A549 (cell line): ENCODE data around the gene BORCS6. TPM values are rescaled to one million over a fixed set of nuclear protein-coding genes. Genes with fewer than 3 reads are reported as not detected.

Experiments used
- ATAC-seq, 2 experiments: fragments of 200-7000 bp in 1 of 2; fragments of >200 bp in 1 of 2; cut with Nextera tagmentation in 1 of 2; cut with Tn5 transposase in 1 of 2; 3 replicates each; pipeline versions ENCODE4 v1.8.0 to v1.9.1; 2018 to 2020; ENCODE audit warnings: mild to moderate bottlenecking in 1 of 2, moderate library complexity in 1 of 2
- CTCF ChIA-PET: fragments of 300-600 bp; sonication (Branson Sonifier 250); formaldehyde crosslinking; extraction: SDS; loops from one replicate; lab custom pipeline; 2021; ENCODE audit warnings: antibody characterized with exemption, inconsistent platforms; lab: Yijun Ruan, JAX
- POLR2A ChIA-PET: fragments of 350-600 bp; formaldehyde crosslinking; extraction: SDS; loops from one replicate; lab custom pipeline; 2021; ENCODE audit warnings: antibody characterized with exemption, inconsistent platforms; lab: Yijun Ruan, JAX
- DNase-seq, 2 experiments: peaks; one replicate each; pipeline versions ENCODE4 v3.0.0 to v3.0.0-alpha.2; 2011 to 2016; ENCODE audit warnings: low read depth in 1 of 2, low spot score in 1 of 2
- FAIRE-seq: peaks from 2 replicates; lab custom pipeline; 2011; peaks lifted over from hg19 to GRCh38; lab: Jason Lieb, UNC
- H3K27ac ChIP-seq, 2 experiments: fragments of >200 bp; sonication (Bioruptor Twin); formaldehyde crosslinking; 3 replicates each; pipeline ENCODE4 v1.5.1; 2016 to 2017
- H3K4me1 ChIP-seq: fragments of >200 bp; sonication (Bioruptor Twin); formaldehyde crosslinking; 3 replicates; pipeline ENCODE4 v1.6.1; 2016
- H3K4me2 ChIP-seq: fragments of >200 bp; sonication (Bioruptor Twin); formaldehyde crosslinking; 3 replicates; pipeline ENCODE4 v1.6.1; 2016
- H3K4me3 ChIP-seq: fragments of >200 bp; sonication (Bioruptor Twin); formaldehyde crosslinking; 3 replicates; pipeline ENCODE4 v1.5.1; 2016
- H3K9me3 ChIP-seq: fragments of >200 bp; sonication (Bioruptor Twin); formaldehyde crosslinking; 3 replicates; pipeline ENCODE4 v1.6.1; 2016
- CBX8 ChIP-seq: fragments of 200-600 bp; sonication (generic); IDR thresholded peaks from 2 replicates; pipeline ENCODE4 v1.6.1; 2016
- CEBPB ChIP-seq, 2 experiments: fragments of >200 bp in 1 of 2; sonication (Bioruptor Twin) in 1 of 2; formaldehyde crosslinking in 1 of 2; IDR thresholded peaks; 2 replicates each; pipeline ENCODE4 v1.6.1; 2012 to 2016
- EHMT2 ChIP-seq: fragments of 200-600 bp; sonication (generic); IDR thresholded peaks from 2 replicates; pipeline ENCODE4 v1.6.1; 2016; ENCODE audit warnings: antibody characterized with exemption, low read depth, mild to moderate bottlenecking, moderate library complexity
- EP300 ChIP-seq, 2 experiments: fragments of >200 bp; sonication (Bioruptor Twin); formaldehyde crosslinking; IDR thresholded peaks; 2 replicates in 1 of 2; 3 replicates in 1 of 2; pipeline ENCODE4 v1.6.1; 2016 to 2017
- ESRRA ChIP-seq: fragments of 150-350 bp; IDR thresholded peaks from 2 replicates; pipeline ENCODE4 v1.6.1; 2014; ENCODE audit warnings: mild to moderate bottlenecking, low read length, borderline replicate concordance
- FOSL2 ChIP-seq, 2 experiments: fragments of 450-650 bp in 1 of 2; fragments of >200 bp in 1 of 2; sonication (Bioruptor Twin) in 1 of 2; formaldehyde crosslinking; IDR thresholded peaks; 2 replicates each; pipeline versions ENCODE4 v1.5.0 to v1.6.1; 2016 to 2020; ENCODE audit warnings: mild to moderate bottlenecking in 1 of 2, moderate library complexity in 1 of 2
- FOXS1 ChIP-seq: fragments of 250-450 bp; sonication (Bioruptor Pico); IDR thresholded peaks from 2 replicates; pipeline ENCODE4 v1.5.0; 2020; ENCODE audit warnings: mild to moderate bottlenecking, moderate library complexity
- GATA3 ChIP-seq: IDR thresholded peaks from 2 replicates; pipeline ENCODE4 v1.6.1; 2012; ENCODE audit warnings: borderline replicate concordance
- HDAC2 ChIP-seq: fragments of 200-600 bp; sonication (generic); IDR thresholded peaks from 2 replicates; pipeline ENCODE4 v1.6.1; 2016
- HEYL ChIP-seq: fragments of 250-450 bp; sonication (Bioruptor Pico); IDR thresholded peaks from 2 replicates; pipeline ENCODE4 v1.8.0; 2021; ENCODE audit warnings: mild to moderate bottlenecking, moderate library complexity
- HOXB13 ChIP-seq: fragments of 250-450 bp; sonication (Bioruptor Pico); IDR thresholded peaks from 2 replicates; pipeline ENCODE4 v1.5.0; 2020; ENCODE audit warnings: low read depth, mild to moderate bottlenecking, moderate library complexity
- KDM5A ChIP-seq: fragments of 200-600 bp; sonication (generic); IDR thresholded peaks from 2 replicates; pipeline ENCODE4 v1.6.1; 2016; ENCODE audit warnings: antibody characterized with exemption, mild to moderate bottlenecking
- MAZ ChIP-seq: fragments of 150-350 bp; IDR thresholded peaks from 2 replicates; pipeline ENCODE4 v1.6.1; 2014; ENCODE audit warnings: antibody characterized with exemption, low read depth, low read length, borderline replicate concordance
- NFE2L2 ChIP-seq: fragments of 150-350 bp; conservative IDR thresholded peaks from 2 replicates; pipeline ENCODE4 v1.6.1; 2014; ENCODE audit warnings: low read length
- NPAS2 ChIP-seq: fragments of 250-450 bp; sonication (Bioruptor Pico); IDR thresholded peaks from 2 replicates; pipeline ENCODE4 v1.8.0; 2022; ENCODE audit warnings: mild to moderate bottlenecking, moderate library complexity, borderline replicate concordance
- RAD21 ChIP-seq, 2 experiments: fragments of >200 bp in 1 of 2; sonication (Bioruptor Twin) in 1 of 2; formaldehyde crosslinking in 1 of 2; IDR thresholded peaks in 1 of 2; conservative IDR thresholded peaks in 1 of 2; 2 replicates in 1 of 2; 3 replicates in 1 of 2; pipeline ENCODE4 v1.6.1; 2012 to 2018; ENCODE audit warnings: inconsistent platforms in 1 of 2
- RARB ChIP-seq: fragments of 250-450 bp; sonication (Bioruptor Pico); IDR thresholded peaks from 2 replicates; pipeline ENCODE4 v1.8.0; 2021; ENCODE audit warnings: mild to moderate bottlenecking, moderate library complexity
- RCOR1 ChIP-seq: fragments of 150-350 bp; IDR thresholded peaks from 2 replicates; pipeline ENCODE4 v1.6.1; 2014; ENCODE audit warnings: antibody characterized with exemption, low read length, low read depth
- RNF2 ChIP-seq: fragments of 200-600 bp; sonication (generic); IDR thresholded peaks from 2 replicates; pipeline ENCODE4 v1.6.1; 2016; ENCODE audit warnings: low read depth, mild to moderate bottlenecking, antibody characterized with exemption, moderate library complexity, borderline replicate concordance
- SMC3 ChIP-seq: fragments of >200 bp; sonication (Bioruptor Twin); formaldehyde crosslinking; IDR thresholded peaks from 3 replicates; pipeline ENCODE4 v1.6.1; 2018; ENCODE audit warnings: inconsistent platforms
- ZNF302 ChIP-seq: fragments of 250-450 bp; sonication (Bioruptor Pico); IDR thresholded peaks from 2 replicates; pipeline ENCODE4 v1.9.0; 2021; ENCODE audit warnings: inconsistent platforms, mild to moderate bottlenecking, moderate library complexity
- ZSCAN20 ChIP-seq: fragments of 250-450 bp; sonication (Bioruptor Pico); IDR thresholded peaks from 2 replicates; pipeline ENCODE4 v1.8.0; 2022; ENCODE audit warnings: mild to moderate bottlenecking, moderate library complexity
- WGBS: methylation state at CpG from one replicate; pipeline ENCODE4 v1.1.6; 2017; ENCODE audit errors: missing lambda C conversion rate; 5-methylcytosine and 5-hydroxymethylcytosine counted together
- polyA plus RNA-seq, 4 experiments: library from polyadenylated mRNA; depleted of rRNA in 3 of 4; stranded (reverse); fragments of >200 nt; fragmentation: RNase III in 1 of 4; extraction: RNeasy Plus Mini Kit Qiagen cat#74134 plus additional on column Dnase treatment in 1 of 4; gene quantifications; 2 replicates in 3 of 4; 3 replicates in 1 of 4; pipeline ENCODE4 v1.2.3, GENCODE V29; 2011 to 2017
- TF ChIP-seq, protein P1 (sequence below): fragments of 150-350 bp; IDR thresholded peaks from 2 replicates; pipeline ENCODE4 v1.6.1; 2014; ENCODE audit warnings: low read depth, mild to moderate bottlenecking, low read length
- TF ChIP-seq, protein P2 (sequence below): fragments of >200 bp; sonication (Bioruptor Twin); formaldehyde crosslinking; IDR thresholded peaks from 2 replicates; pipeline ENCODE4 v1.6.1; 2016
- TF ChIP-seq, protein P3 (sequence below): IDR thresholded peaks from 2 replicates; pipeline ENCODE4 v1.6.1; 2012
- TF ChIP-seq, protein P4 (sequence below): fragments of 450-650 bp; IDR thresholded peaks from 2 replicates; pipeline ENCODE4 v1.6.1; 2014; ENCODE audit warnings: antibody characterized with exemption

The BORCS6 gene
- polyA plus RNA-seq, 2 of the 4 experiments (the other 2 are of a cell fraction): 3.0 to 6.6 TPM

DNA sequence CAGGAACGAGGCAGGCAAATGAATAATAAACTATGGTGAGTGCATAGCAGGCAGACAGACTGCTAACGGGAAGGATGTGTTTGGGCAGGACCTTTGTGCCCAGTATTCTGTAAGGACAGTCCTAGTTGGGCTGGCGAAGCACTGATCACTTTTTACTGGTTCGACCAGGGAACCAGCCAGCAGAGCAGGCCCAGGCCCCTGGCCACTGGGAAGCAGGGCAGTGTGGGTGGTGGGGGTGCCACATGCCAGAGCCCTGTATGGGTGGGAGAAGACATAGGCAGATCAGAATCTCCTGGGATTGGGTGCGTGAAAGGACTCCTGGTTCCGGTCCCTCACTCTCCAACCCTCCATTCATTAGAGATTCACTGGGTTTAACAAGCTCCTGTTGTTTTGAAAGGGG, 23.2 kb downstream of the BORCS6 start:
- peaks cover 20% of the 10 kb centered on the region for H3K4me1 ChIP-seq

DNA sequence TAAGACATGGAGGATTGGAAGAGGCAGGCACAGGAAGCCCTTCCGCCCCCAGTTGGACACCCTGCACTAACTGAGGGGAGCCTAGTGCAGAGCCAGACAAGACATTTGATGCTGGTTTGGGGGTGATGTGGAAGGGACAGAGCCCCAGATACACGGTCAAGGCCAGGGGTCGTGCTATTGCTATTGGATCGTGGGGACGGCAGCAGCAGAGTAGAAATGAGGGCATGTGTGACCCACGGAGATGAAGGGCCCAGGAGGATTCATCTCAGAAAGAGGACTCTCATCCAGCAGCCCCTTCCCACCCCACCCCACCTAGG, 25.2 kb downstream of the BORCS6 start:
- TF ChIP-seq HOXB13 (CRISPR knock-in tag): no peak
- no peak for TF ChIP-seq RCOR1
- TF ChIP-seq, protein P1, sequence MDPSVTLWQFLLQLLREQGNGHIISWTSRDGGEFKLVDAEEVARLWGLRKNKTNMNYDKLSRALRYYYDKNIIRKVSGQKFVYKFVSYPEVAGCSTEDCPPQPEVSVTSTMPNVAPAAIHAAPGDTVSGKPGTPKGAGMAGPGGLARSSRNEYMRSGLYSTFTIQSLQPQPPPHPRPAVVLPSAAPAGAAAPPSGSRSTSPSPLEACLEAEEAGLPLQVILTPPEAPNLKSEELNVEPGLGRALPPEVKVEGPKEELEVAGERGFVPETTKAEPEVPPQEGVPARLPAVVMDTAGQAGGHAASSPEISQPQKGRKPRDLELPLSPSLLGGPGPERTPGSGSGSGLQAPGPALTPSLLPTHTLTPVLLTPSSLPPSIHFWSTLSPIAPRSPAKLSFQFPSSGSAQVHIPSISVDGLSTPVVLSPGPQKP: no peak
- TF ChIP-seq ESRRA: no peak
- no peak for TF ChIP-seq HEYL (CRISPR knock-in tag)
- TF ChIP-seq ZNF302 (CRISPR knock-in tag): no peak
- no peak for TF ChIP-seq FOXS1 (CRISPR knock-in tag)
- no peak for TF ChIP-seq RARB (CRISPR knock-in tag)
- TF ChIP-seq, protein P2, sequence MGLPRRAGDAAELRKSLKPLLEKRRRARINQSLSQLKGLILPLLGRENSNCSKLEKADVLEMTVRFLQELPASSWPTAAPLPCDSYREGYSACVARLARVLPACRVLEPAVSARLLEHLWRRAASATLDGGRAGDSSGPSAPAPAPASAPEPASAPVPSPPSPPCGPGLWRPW: no peak
- TF ChIP-seq, protein P3, sequence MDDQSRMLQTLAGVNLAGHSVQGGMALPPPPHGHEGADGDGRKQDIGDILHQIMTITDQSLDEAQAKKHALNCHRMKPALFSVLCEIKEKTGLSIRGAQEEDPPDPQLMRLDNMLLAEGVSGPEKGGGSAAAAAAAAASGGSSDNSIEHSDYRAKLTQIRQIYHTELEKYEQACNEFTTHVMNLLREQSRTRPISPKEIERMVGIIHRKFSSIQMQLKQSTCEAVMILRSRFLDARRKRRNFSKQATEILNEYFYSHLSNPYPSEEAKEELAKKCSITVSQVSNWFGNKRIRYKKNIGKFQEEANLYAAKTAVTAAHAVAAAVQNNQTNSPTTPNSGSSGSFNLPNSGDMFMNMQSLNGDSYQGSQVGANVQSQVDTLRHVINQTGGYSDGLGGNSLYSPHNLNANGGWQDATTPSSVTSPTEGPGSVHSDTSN: no peak
- no peak for TF ChIP-seq EHMT2
- no peak for TF ChIP-seq ZSCAN20 (CRISPR knock-in tag)
- TF ChIP-seq, protein P4, sequence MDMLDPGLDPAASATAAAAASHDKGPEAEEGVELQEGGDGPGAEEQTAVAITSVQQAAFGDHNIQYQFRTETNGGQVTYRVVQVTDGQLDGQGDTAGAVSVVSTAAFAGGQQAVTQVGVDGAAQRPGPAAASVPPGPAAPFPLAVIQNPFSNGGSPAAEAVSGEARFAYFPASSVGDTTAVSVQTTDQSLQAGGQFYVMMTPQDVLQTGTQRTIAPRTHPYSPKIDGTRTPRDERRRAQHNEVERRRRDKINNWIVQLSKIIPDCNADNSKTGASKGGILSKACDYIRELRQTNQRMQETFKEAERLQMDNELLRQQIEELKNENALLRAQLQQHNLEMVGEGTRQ: no peak
- TF ChIP-seq CEBPB (IDR thresholded peaks at IDR 0.05): no peak
- TF ChIP-seq RAD21 (conservative IDR thresholded peaks at IDR 0.05 in 1 of 2, IDR thresholded peaks at IDR 0.05 in 1 of 2): no peak
- TF ChIP-seq HDAC2: no peak
- DNase-seq: no peak
- CTCF ChIA-PET: interaction anchor here (0.8 to 7.5 kb wide), 5 partner anchors 9 to 91 kb away, joined by 3 to 116 read pairs (median 6); partner anchors contain the start of genes ALOXE3 and HES7
- Histone ChIP-seq H3K4me2 (peak overlapping the region; percentile 85), H3K27ac (peak overlapping the region; percentile 92 to 98), H3K4me1 (peaks cover 34% of the 10 kb centered on the region), H3K4me3 (no peak overlapping the region), H3K9me3 (no peaks in the 10 kb centered on the region)
- no peak for ATAC-seq
- POLR2A ChIA-PET: interaction anchor here (1.5 kb wide), 1 partner anchor 9 kb away, joined by 22 read pairs; no protein-coding TSS in a partner anchor
- 83% methylated on average over 6 of the region's 6 CpGs for WGBS
- FAIRE-seq: no peak

More for the DNA sequence above, 23.2 kb downstream of the BORCS6 start:
- FAIRE-seq (no peak), ATAC-seq (no peak), DNase-seq (no peak)
- no peak overlapping the region for H3K4me3 ChIP-seq
- H3K9me3 ChIP-seq: no peaks in the 10 kb centered on the region
- 93% methylated on average over 6 of the region's 6 CpGs for WGBS
- ChIA-PET POLR2A (no interaction called here), CTCF (interaction anchor here (1.4 to 2.1 kb wide), 7 partner anchors 8 to 47 kb away, joined by 3 to 16 read pairs (median 7); no protein-coding TSS in a partner anchor)
- no peak overlapping the region for H3K27ac ChIP-seq
- no peak overlapping the region for H3K4me2 ChIP-seq
- TF ChIP-seq RARB (CRISPR knock-in tag) (no peak), RCOR1 (no peak), EP300 (IDR thresholded peaks at IDR 0.05) (no peak), KDM5A (no peak), RNF2 (no peak), NPAS2 (CRISPR knock-in tag) (no peak), CBX8 (no peak), GATA3 (no peak), FOXS1 (CRISPR knock-in tag) (no peak), HDAC2 (no peak), NFE2L2 (no peak), MAZ (no peak), ESRRA (no peak), SMC3 (no peak), FOSL2 (IDR thresholded peaks at IDR 0.05) (no peak), FOSL2 (CRISPR knock-in tag; IDR thresholded peaks at IDR 0.05) (no peak)
- TF ChIP-seq, protein P3: no peak
